DOHH2 (cell line): Measurements from ENCODE around the gene NKAP.
"Not testable (repeated sequence)": the region's sequence is repeated elsewhere in the genome, so short reads cannot be mapped to it uniquely, and the experiment has no call there.

Experiments used
- H3F3A ChIP-seq: fragments of 200-600 bp; sonication (generic), shearing (Covaris generic); 2 replicates; pipeline ENCODE4 v1.6.0; 2016; ENCODE audit warnings: antibody characterized with exemption, mild to moderate bottlenecking; ENCODE audit not compliant: control insufficient read depth, insufficient read depth
- H3K27ac ChIP-seq: fragments of 200-600 bp; sonication (generic); 2 replicates; pipeline ENCODE4 v1.5.1; 2014; ENCODE audit warnings: low read depth, mild to moderate bottlenecking, low read length, moderate library complexity
- H3K27me3 ChIP-seq: fragments of 200-600 bp; sonication (generic); 2 replicates; pipeline ENCODE4 v1.6.1; 2014; ENCODE audit warnings: mild to moderate bottlenecking, low read length, mixed read lengths; ENCODE audit not compliant: control insufficient read depth
- H3K36me3 ChIP-seq: fragments of 200-600 bp; sonication (generic); 2 replicates; pipeline ENCODE4 v1.6.1; 2014; ENCODE audit warnings: mild to moderate bottlenecking, low read length, moderate library complexity, mixed read lengths; ENCODE audit not compliant: control insufficient read depth
- H3K4me1 ChIP-seq: fragments of 200-600 bp; sonication (generic); 2 replicates; pipeline ENCODE4 v1.6.1; 2014; ENCODE audit warnings: mild to moderate bottlenecking, low read length, mixed read lengths; ENCODE audit not compliant: control insufficient read depth
- H3K4me2 ChIP-seq: fragments of 200-600 bp; sonication (generic); 2 replicates; pipeline ENCODE4 v1.6.0; 2014; ENCODE audit warnings: mild to moderate bottlenecking, low read length, moderate library complexity
- H3K4me3 ChIP-seq: fragments of 200-600 bp; sonication (generic); 2 replicates; pipeline ENCODE4 v1.5.1; 2014; ENCODE audit warnings: mild to moderate bottlenecking, low read length, mixed read lengths
- H3K79me2 ChIP-seq: fragments of 200-600 bp; sonication (generic); 2 replicates; pipeline ENCODE4 v1.6.1; 2014; ENCODE audit warnings: mild to moderate bottlenecking, low read length, mixed read lengths; ENCODE audit not compliant: control insufficient read depth
- H3K9me2 ChIP-seq: fragments of 200-600 bp; sonication (generic); replicated peaks from 2 replicates; pipeline ENCODE4 v1.6.1; 2014; ENCODE audit warnings: mild to moderate bottlenecking, low read length, mixed read lengths; ENCODE audit not compliant: control insufficient read depth
- H3K9me3 ChIP-seq: fragments of 200-600 bp; sonication (generic); 2 replicates; pipeline ENCODE4 v1.6.1; 2014; ENCODE audit warnings: antibody characterized with exemption, low read length, mixed read lengths; ENCODE audit not compliant: control insufficient read depth, insufficient read depth
- H4K20me1 ChIP-seq: fragments of 200-600 bp; sonication (generic); 2 replicates; pipeline ENCODE4 v1.6.0; 2014; ENCODE audit warnings: low read depth, mild to moderate bottlenecking, antibody characterized with exemption, low read length, moderate library complexity; ENCODE audit not compliant: control insufficient read depth, insufficient read depth
- CTCF ChIP-seq: fragments of 200-600 bp; sonication (generic); IDR thresholded peaks from one replicate; pipeline ENCODE4 v1.5.1; 2014; ENCODE audit warnings: antibody characterized with exemption, mild to moderate bottlenecking, low read depth, low read length; ENCODE audit not compliant: poor library complexity, severe bottlenecking
- EZH2phosphoT487 ChIP-seq: fragments of 200-600 bp; sonication (generic); IDR thresholded peaks from 2 replicates; pipeline ENCODE4 v1.6.1; 2017; ENCODE audit warnings: borderline replicate concordance, mild to moderate bottlenecking, antibody characterized with exemption, low read length, moderate library complexity, mixed read lengths

The NKAP gene

GRCh38 chrX:119900976-119901375 lies 42.6 kb downstream of the NKAP start:
- H3K27ac ChIP-seq: no peak overlapping the region
- H3K4me2 ChIP-seq: no peak overlapping the region
- TF ChIP-seq CTCF (no peak), EZH2phosphoT487 (no peak)

GRCh38 chrX:119899125-119899524 lies 44.4 kb downstream of the NKAP start:
- Histone ChIP-seq H3K79me2 (no peaks in the 10 kb centered on the region), H3K27ac (no peak overlapping the region), H3K4me3 (no peak overlapping the region), H3K9me2 (no peaks in the 10 kb centered on the region), H3K9me3 (no peaks in the 10 kb centered on the region), H3K4me1 (no peaks in the 10 kb centered on the region), H3F3A (no peaks in the 10 kb centered on the region), H3K27me3 (no peaks in the 10 kb centered on the region), H4K20me1 (no peaks in the 10 kb centered on the region), H3K36me3 (no peaks in the 10 kb centered on the region), H3K4me2 (no peak overlapping the region)
- no peak for TF ChIP-seq CTCF

More at GRCh38 chrX:119900976-119901375, 42.6 kb downstream of the NKAP start:
- H3K36me3 ChIP-seq: no peaks in the 10 kb centered on the region
- H3K9me3 ChIP-seq: no peaks in the 10 kb centered on the region
- no peaks in the 10 kb centered on the region for H3K9me2 ChIP-seq
- no peaks in the 10 kb centered on the region for H3K79me2 ChIP-seq
- H4K20me1 ChIP-seq: no peaks in the 10 kb centered on the region
- H3K4me3 ChIP-seq: no peak overlapping the region
- H3F3A ChIP-seq: no peaks in the 10 kb centered on the region
- no peaks in the 10 kb centered on the region for H3K4me1 ChIP-seq
- H3K27me3 ChIP-seq: no peaks in the 10 kb centered on the region

GRCh38 chrX:119895843-119896326 lies 47.7 kb downstream of the NKAP start, which contains the start of gene AKAP14:
Gene AKAP14, plus strand, starts transcription at chrX:119895893. Its CDS starts 7,331 bp downstream, at chrX:119903224.
- Histone ChIP-seq H4K20me1 (no peaks in the 10 kb centered on the region), H3F3A (no peaks in the 10 kb centered on the region), H3K9me2 (no peaks in the 10 kb centered on the region), H3K4me1 (no peaks in the 10 kb centered on the region), H3K4me3 (no peak within 1 kb of the TSS), H3K4me2 (no peak within 1 kb of the TSS), H3K27ac (no peak within 1 kb of the TSS), H3K9me3 (no peaks in the 10 kb centered on the region), H3K79me2 (no peaks in the 10 kb centered on the region), H3K27me3 (no peaks in the 10 kb centered on the region), H3K36me3 (no peaks in the 10 kb centered on the region)
- TF ChIP-seq CTCF: no peak
- TF ChIP-seq EZH2phosphoT487: no peak

GRCh38 chrX:119891961-119892692 lies 51.4 kb downstream of the NKAP start:
- H3K79me2 ChIP-seq, H3K36me3 ChIP-seq, H3K27me3 ChIP-seq, H3K4me3 ChIP-seq, H3K27ac ChIP-seq, H3K9me3 ChIP-seq, H4K20me1 ChIP-seq, H3F3A ChIP-seq, H3K9me2 ChIP-seq, H3K4me2 ChIP-seq, H3K4me1 ChIP-seq: not testable (repeated sequence)

GRCh38 chrX:119890626-119891025 lies 52.9 kb downstream of the NKAP start:
- H3K36me3 ChIP-seq, H3K27me3 ChIP-seq, H3F3A ChIP-seq, H3K4me1 ChIP-seq, H3K79me2 ChIP-seq, H4K20me1 ChIP-seq, H3K27ac ChIP-seq, H3K4me2 ChIP-seq, H3K9me3 ChIP-seq, H3K9me2 ChIP-seq, H3K4me3 ChIP-seq: not testable (repeated sequence)
